Suppressor macrophage treated with lipopolysaccharide for 1 hour (primary cell): ENCODE results near the gene NCKAP5.

Experiments used
- DNase-seq, 3 donors: peaks; one replicate each; pipeline ENCODE4 v3.0.0-alpha.2; 2020 to 2022

NCKAP5 gene

GRCh38 chr2:133456971-133457370 lies 111.3 kb downstream of the NCKAP5 start:
- DNase-seq: no peak

GRCh38 chr2:133456156-133456555 lies 112.1 kb downstream of the NCKAP5 start:
- DNase-seq: no peak

GRCh38 chr2:133453032-133453431 lies 115.2 kb downstream of the NCKAP5 start:
- no peak for DNase-seq

- no peak for DNase-seq
Observed at GRCh38 chr2:133452583-133452982, 115.7 kb downstream of the NCKAP5 start.

- no peak for DNase-seq
Observed at GRCh38 chr2:133452146-133452545, 116.1 kb downstream of the NCKAP5 start.

- no peak for DNase-seq
Observed at GRCh38 chr2:133448195-133448594, 120.1 kb downstream of the NCKAP5 start.

GRCh38 chr2:133447303-133447702 lies 121.0 kb downstream of the NCKAP5 start:
- DNase-seq: no peak

GRCh38 chr2:133444465-133444864 lies 123.8 kb downstream of the NCKAP5 start:
- no peak for DNase-seq

- no peak for DNase-seq
Observed at GRCh38 chr2:133442393-133442792, 125.9 kb downstream of the NCKAP5 start.

GRCh38 chr2:133439565-133439920 lies 128.7 kb downstream of the NCKAP5 start:
- DNase-seq: no peak

GRCh38 chr2:133438848-133439564 lies 129.3 kb downstream of the NCKAP5 start:
- no peak for DNase-seq

GRCh38 chr2:133438026-133438425 lies 130.2 kb downstream of the NCKAP5 start:
- DNase-seq: no peak

- DNase-seq: no peak
Observed at GRCh38 chr2:133437492-133437891, 130.8 kb downstream of the NCKAP5 start.

GRCh38 chr2:133434959-133435668 lies 133.1 kb downstream of the NCKAP5 start:
- no peak for DNase-seq

- no peak for DNase-seq
Observed at GRCh38 chr2:133433455-133434451, 134.5 kb downstream of the NCKAP5 start.

- no peak for DNase-seq
Observed at GRCh38 chr2:133432778-133433177, 135.5 kb downstream of the NCKAP5 start.

- DNase-seq: no peak
Observed at GRCh38 chr2:133431289-133431688, 137.0 kb downstream of the NCKAP5 start.

- DNase-seq: no peak
Observed at GRCh38 chr2:133426791-133427190, 141.5 kb downstream of the NCKAP5 start.

GRCh38 chr2:133425612-133426011 lies 142.7 kb downstream of the NCKAP5 start:
- DNase-seq: no peak

- DNase-seq: no peak
Observed at GRCh38 chr2:133424876-133425275, 143.4 kb downstream of the NCKAP5 start.

GRCh38 chr2:133422931-133423351 lies 145.3 kb downstream of the NCKAP5 start:
- DNase-seq: no peak

- no peak for DNase-seq
Observed at GRCh38 chr2:133421516-133422324, 146.5 kb downstream of the NCKAP5 start.
